Colonic mucosa (tissue), 4 donors: ENCODE results near the gene TEX9. TPM values are rescaled to one million over a fixed set of nuclear protein-coding genes. Genes with fewer than 3 reads are reported as not detected.
"Not testable (repeated sequence)": the region's sequence is repeated elsewhere in the genome, so short reads cannot be mapped to it uniquely, and the experiment has no call there.

ENCODE experiments used
- DNase-seq: peaks from one replicate; pipeline ENCODE4 v3.0.0-alpha.2; 2020
- H3K27ac ChIP-seq: fragments of 200-600 bp; one replicate; pipeline ENCODE4 v1.8.0; 2021
- H3K27me3 ChIP-seq: fragments of 200-600 bp; one replicate; pipeline ENCODE4 v1.8.0; 2021
- H3K36me3 ChIP-seq: fragments of 200-600 bp; one replicate; pipeline ENCODE4 v1.8.0; 2021
- H3K4me1 ChIP-seq: fragments of 200-600 bp; one replicate; pipeline ENCODE4 v1.8.0; 2021; ENCODE audit warnings: mild to moderate bottlenecking
- H3K4me3 ChIP-seq: fragments of 200-600 bp; one replicate; pipeline ENCODE4 v1.8.0; 2021
- H3K9ac ChIP-seq, 2 donors: one replicate each; pipeline ENCODE4 v1.7.0; 2013; ENCODE audit warnings: control low read depth in 2 of 2, low read depth in 2 of 2, low read length in 2 of 2
- H3K9me3 ChIP-seq: fragments of 200-600 bp; one replicate; pipeline ENCODE4 v1.8.0; 2021
- intact Hi-C: fragments of 100-400 bp; cut with DNase I; formaldehyde crosslinking; loops from one replicate; pipeline ENCODE4 v1.14.1; 2022
- total RNA-seq, 2 donors: library from RNA; stranded (reverse); fragmentation: NEBNext Ultra II Directional in 1 of 2; extraction: Animal tissue kit (Norgen Biotek cat#: 25700) in 1 of 2; gene quantifications; one replicate each; pipeline ENCODE4 v1.2.1, GENCODE V29; 2021
- TF ChIP-seq, protein P1 (sequence below): fragments of 200-600 bp; IDR thresholded peaks from one replicate; pipeline ENCODE4 v1.8.0; 2022; ENCODE audit warnings: antibody characterized with exemption, mild to moderate bottlenecking
- donor health status: healthy.
- donor health status: DM: no; HTN: no; CAD: no.
- donor health status: DM: no; HTN: no; CAD: no.

TEX9 gene
- total RNA-seq, 2 donors from 2014 or later = 5.4 to 5.9 TPM

DNA sequence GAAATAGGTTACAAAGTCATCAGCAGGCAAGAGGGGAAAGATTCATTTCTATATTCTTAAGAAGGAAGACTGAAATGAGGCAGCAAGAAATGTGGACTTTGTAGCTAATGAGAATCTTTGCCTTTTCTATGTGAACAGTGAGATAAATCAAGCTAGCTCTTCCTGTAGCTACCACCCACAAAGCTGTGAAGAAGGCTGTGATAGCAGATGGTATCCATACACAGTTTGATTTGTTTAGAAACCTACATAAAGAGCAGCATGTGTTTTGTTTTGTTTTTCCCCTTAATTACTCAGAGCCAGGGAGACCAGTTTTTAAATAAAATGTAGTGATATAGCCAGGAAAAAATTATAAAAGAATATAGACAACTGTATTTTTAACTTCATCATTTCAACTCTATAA, 45.5 kb downstream of the TEX9 start:
- H3K27ac ChIP-seq = no peak overlapping the region
- TF ChIP-seq, protein P1, sequence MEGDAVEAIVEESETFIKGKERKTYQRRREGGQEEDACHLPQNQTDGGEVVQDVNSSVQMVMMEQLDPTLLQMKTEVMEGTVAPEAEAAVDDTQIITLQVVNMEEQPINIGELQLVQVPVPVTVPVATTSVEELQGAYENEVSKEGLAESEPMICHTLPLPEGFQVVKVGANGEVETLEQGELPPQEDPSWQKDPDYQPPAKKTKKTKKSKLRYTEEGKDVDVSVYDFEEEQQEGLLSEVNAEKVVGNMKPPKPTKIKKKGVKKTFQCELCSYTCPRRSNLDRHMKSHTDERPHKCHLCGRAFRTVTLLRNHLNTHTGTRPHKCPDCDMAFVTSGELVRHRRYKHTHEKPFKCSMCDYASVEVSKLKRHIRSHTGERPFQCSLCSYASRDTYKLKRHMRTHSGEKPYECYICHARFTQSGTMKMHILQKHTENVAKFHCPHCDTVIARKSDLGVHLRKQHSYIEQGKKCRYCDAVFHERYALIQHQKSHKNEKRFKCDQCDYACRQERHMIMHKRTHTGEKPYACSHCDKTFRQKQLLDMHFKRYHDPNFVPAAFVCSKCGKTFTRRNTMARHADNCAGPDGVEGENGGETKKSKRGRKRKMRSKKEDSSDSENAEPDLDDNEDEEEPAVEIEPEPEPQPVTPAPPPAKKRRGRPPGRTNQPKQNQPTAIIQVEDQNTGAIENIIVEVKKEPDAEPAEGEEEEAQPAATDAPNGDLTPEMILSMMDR = no peak
- H3K9ac ChIP-seq = no peak overlapping the region
- no peaks in the 10 kb centered on the region for H3K4me1 ChIP-seq
- no peaks in the 10 kb centered on the region for H3K9me3 ChIP-seq
- H3K27me3 ChIP-seq = no peaks in the 10 kb centered on the region
- no peaks in the 10 kb centered on the region for H3K36me3 ChIP-seq
- intact Hi-C loops = no loop called here
- no peak overlapping the region for H3K4me3 ChIP-seq
- DNase-seq = no peak

DNA sequence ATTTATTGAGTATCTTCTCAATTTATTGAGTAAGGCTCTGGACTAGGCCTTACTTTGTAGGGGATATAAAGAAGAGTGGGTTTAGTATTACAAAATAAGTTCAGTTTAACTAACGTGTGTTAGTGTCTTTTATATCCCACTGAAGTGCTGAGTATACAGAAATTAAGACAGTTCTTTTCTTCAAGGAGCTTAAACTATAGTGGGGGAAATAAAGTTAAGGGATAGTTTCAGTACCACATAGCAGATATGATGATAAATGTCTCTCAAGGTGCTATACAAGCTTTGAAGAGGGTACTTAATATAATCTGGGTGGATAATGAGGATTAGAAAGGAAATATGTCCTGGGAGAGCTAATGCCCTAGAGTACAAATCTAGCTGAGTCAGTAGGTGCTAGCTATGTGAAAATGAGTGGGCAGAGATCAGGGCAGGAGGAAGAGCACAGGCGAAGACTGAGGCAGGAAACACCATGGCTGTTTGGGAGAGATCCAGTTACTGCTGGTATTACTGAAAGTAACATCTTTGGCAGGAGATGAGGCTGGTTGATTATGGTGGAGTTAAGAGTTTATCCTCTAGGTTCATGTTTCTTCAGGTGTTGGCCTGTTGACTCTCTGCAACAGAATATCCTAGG, 46.0 kb downstream of the TEX9 start:
- no peak overlapping the region for H3K27ac ChIP-seq
- no peak overlapping the region for H3K9ac ChIP-seq
- H3K4me3 ChIP-seq = no peak overlapping the region
- no peak for DNase-seq
- intact Hi-C loops = no loop called here
- TF ChIP-seq, protein P1 = no peak
- H3K27me3 ChIP-seq = no peaks in the 10 kb centered on the region
- no peaks in the 10 kb centered on the region for H3K36me3 ChIP-seq
- no peaks in the 10 kb centered on the region for H3K4me1 ChIP-seq
- H3K9me3 ChIP-seq = no peaks in the 10 kb centered on the region

DNA sequence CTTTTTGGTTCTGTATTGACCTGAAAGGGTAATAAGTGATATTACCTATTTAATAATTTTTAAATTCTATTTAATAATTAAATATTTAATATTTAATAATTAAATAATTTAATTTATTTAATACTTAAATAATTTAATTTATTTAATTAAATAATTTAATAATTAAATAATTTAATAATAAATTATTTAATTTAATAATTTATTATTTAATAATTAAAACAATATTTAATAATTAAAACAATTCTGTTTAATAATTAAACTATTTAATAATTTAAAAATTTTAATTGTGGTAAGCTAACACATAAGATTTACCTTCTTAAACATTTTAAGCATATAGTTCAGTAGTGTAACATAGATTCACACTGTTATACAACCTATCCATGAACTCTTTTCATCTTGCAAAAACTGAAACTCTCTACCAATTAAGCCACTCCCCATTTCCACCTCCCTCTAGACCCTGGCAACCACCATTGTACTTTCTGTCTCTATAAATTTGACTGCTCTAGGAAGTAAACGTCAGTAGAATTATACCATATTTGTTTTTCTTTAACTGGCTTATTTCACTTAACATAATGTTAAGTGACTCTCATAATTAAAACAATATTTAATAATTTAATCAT, 48.0 kb downstream of the TEX9 start:
- H3K9ac ChIP-seq, H3K36me3 ChIP-seq, H3K4me1 ChIP-seq, H3K27me3 ChIP-seq, H3K9me3 ChIP-seq, H3K27ac ChIP-seq, H3K4me3 ChIP-seq, DNase-seq, intact Hi-C loops: not testable (repeated sequence)

DNA sequence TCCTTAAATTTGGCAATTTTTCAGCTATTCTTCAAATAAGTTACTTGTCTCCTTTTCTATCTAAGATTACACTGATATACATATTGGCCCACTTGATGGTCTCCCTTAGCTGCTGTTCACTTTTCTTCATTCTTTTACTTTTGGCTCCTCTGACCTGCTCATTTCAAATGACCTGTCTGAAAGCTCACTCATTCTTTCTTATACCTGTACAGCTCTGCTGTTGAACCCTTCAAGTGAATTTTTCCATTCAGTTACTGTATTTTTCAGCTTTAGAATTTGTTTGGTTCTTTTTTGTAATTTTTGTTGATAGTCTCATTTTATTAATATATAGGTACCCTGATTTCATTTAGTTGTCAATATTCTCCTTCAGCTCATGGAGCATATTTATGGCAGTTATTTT, 60.0 kb downstream of the TEX9 start:
- H3K27me3 ChIP-seq = no peaks in the 10 kb centered on the region
- DNase-seq = no peak
- H3K9ac ChIP-seq = no peak overlapping the region
- H3K36me3 ChIP-seq = no peaks in the 10 kb centered on the region
- no peaks in the 10 kb centered on the region for H3K9me3 ChIP-seq
- H3K27ac ChIP-seq = no peak overlapping the region
- no peak overlapping the region for H3K4me3 ChIP-seq
- no peaks in the 10 kb centered on the region for H3K4me1 ChIP-seq
- intact Hi-C loops = no loop called here
- TF ChIP-seq, protein P1 = no peak

DNA sequence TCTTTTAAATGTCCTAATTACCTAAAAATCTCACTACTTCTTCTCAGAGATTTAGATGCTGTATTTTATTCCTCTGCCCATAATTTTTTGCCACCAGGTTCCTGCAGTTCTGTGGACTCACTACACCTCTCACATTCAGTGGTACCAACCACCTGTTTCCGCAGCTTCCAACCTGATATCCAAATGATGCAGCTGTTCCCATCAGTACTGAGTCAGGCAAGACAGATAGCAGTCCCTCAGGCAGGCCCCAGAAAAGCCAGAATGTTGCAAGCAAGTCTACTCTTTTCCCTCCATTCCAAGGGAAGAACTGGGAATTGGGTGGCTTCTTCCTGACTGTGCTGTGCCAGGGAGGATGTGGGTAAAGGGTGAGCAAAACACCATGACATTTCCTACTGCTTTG, 60.8 kb downstream of the TEX9 start:
- DNase-seq = no peak
- intact Hi-C loops = no loop called here
- H3K27me3 ChIP-seq = no peaks in the 10 kb centered on the region

More for the DNA sequence above, 60.8 kb downstream of the TEX9 start:
- Histone ChIP-seq H3K27ac (no peak overlapping the region), H3K4me1 (no peaks in the 10 kb centered on the region), H3K9ac (no peak overlapping the region), H3K4me3 (no peak overlapping the region), H3K9me3 (no peaks in the 10 kb centered on the region), H3K36me3 (no peaks in the 10 kb centered on the region)
- TF ChIP-seq, protein P1 = no peak
